HCT116 (cell line): ENCODE data around the gene TNRC6B. TPM values are rescaled to one million over a fixed set of nuclear protein-coding genes. Genes with fewer than 3 reads are reported as not detected.

ENCODE experiments used
- ATAC-seq: fragments of 200-7000 bp; cut with Tn5 transposase; 2 replicates; pipeline ENCODE4 v1.9.1; 2020; ENCODE audit warnings: mild to moderate bottlenecking, moderate library complexity
- BruUV-seq: library from RNA; stranded (reverse); fragments of 400-500 nt; replicated peaks from 2 replicates; lab custom pipeline; 2021; lab: Mats Ljungman, UMichigan
- CTCF ChIA-PET: fragments of 300-600 bp; sonication (Branson Sonifier 250); formaldehyde crosslinking; loops from one replicate; lab custom pipeline; 2021; ENCODE audit warnings: antibody characterized with exemption; lab: Charles Lee
- POLR2A ChIA-PET: fragments of 300-600, 350-600 bp; sonication (Branson Sonifier 250); formaldehyde crosslinking; loops from one replicate; lab custom pipeline; 2021; ENCODE audit warnings: antibody characterized with exemption; lab: Charles Lee
- RAD21 ChIA-PET, 2 experiments: fragments of 300-600 bp; sonication (Branson Sonifier 250); formaldehyde crosslinking; loops; one replicate each; lab custom pipeline; 2023; ENCODE audit warnings: low total read pairs in 2 of 2; ENCODE audit not compliant: uncharacterized antibody in 2 of 2, unreplicated experiment in 2 of 2, low non-redundant PET in 1 of 2; lab: Charles Lee
- DNase-seq: peaks from one replicate; pipeline ENCODE4 v3.0.0-alpha.2; 2010; ENCODE audit warnings: low read depth, low spot score
- H2AFZ ChIP-seq: fragments of 200-600 bp; shearing (Covaris generic), sonication (generic); 2 replicates; pipeline ENCODE4 v1.6.1; 2017; ENCODE audit warnings: low read depth, mixed run types, mixed read lengths, antibody characterized with exemption, low read length; ENCODE audit not compliant: poor library complexity, severe bottlenecking
- H3K27ac ChIP-seq: 2 replicates; pipeline ENCODE4 v1.5.1; 2012; ENCODE audit warnings: low read depth, low read length
- H3K27me3 ChIP-seq: fragments of 200-600 bp; sonication (generic); 2 replicates; pipeline ENCODE4 v1.6.1; 2016; ENCODE audit warnings: mixed run types, low read length, mixed read lengths; ENCODE audit not compliant: insufficient read depth
- H3K36me3 ChIP-seq, 2 experiments: fragments of 200-500 bp in 1 of 2; fragments of 200-600 bp in 1 of 2; sonication (Bioruptor generic) in 1 of 2; sonication (generic) in 1 of 2; 2 replicates each; pipeline versions ENCODE4 v1.5.1 to v1.6.1; 2014 to 2016; ENCODE audit warnings: low read length in 2 of 2, inconsistent platforms in 1 of 2, mixed read lengths in 1 of 2, mixed run types in 1 of 2; ENCODE audit not compliant: insufficient read depth in 2 of 2, control insufficient read depth in 1 of 2
- H3K4me1 ChIP-seq, 2 experiments: fragments of 200-600 bp in 1 of 2; sonication (generic) in 1 of 2; 2 replicates each; pipeline versions ENCODE4 v1.5.1 to v1.6.1; 2012 to 2017; ENCODE audit warnings: low read length in 2 of 2, inconsistent platforms in 1 of 2, mild to moderate bottlenecking in 1 of 2, mixed read lengths in 1 of 2, mixed run types in 1 of 2, moderate library complexity in 1 of 2; ENCODE audit not compliant: insufficient read depth in 2 of 2, control insufficient read depth in 1 of 2
- H3K4me2 ChIP-seq: fragments of 200-600 bp; sonication (generic); 2 replicates; pipeline ENCODE4 v1.6.1; 2017; ENCODE audit warnings: mixed run types, low read length, mixed read lengths
- H3K4me3 ChIP-seq, 2 experiments: fragments of 200-600 bp in 1 of 2; sonication (generic) in 1 of 2; replicated peaks in 1 of 2; 2 replicates each; pipeline ENCODE4 v1.5.1; 2011 to 2016; ENCODE audit warnings: low read length in 2 of 2, control low read depth in 1 of 2, low read depth in 1 of 2, mild to moderate bottlenecking in 1 of 2, mixed read lengths in 1 of 2, mixed run types in 1 of 2
- H3K79me2 ChIP-seq: fragments of 200-600 bp; sonication (generic); 2 replicates; pipeline ENCODE4 v1.6.1; 2017; ENCODE audit warnings: mild to moderate bottlenecking, mixed run types, low read length, moderate library complexity, mixed read lengths; ENCODE audit not compliant: insufficient read depth
- H3K9ac ChIP-seq: fragments of 200-600 bp; sonication (generic); 2 replicates; pipeline ENCODE4 v1.6.1; 2016; ENCODE audit warnings: low read length, mixed read lengths
- H3K9me2 ChIP-seq: fragments of 200-600 bp; sonication (generic), shearing (Covaris generic); 2 replicates; pipeline ENCODE4 v1.6.1; 2017; ENCODE audit warnings: mixed run types, mild to moderate bottlenecking, moderate library complexity; ENCODE audit not compliant: insufficient read depth
- H3K9me3 ChIP-seq, 2 experiments: fragments of 200-500 bp in 1 of 2; fragments of 200-600 bp in 1 of 2; sonication (Bioruptor generic) in 1 of 2; sonication (generic) in 1 of 2; 2 replicates each; pipeline ENCODE4 v1.6.1; 2014 to 2017; ENCODE audit warnings: low read length in 2 of 2, mixed read lengths in 2 of 2, inconsistent platforms in 1 of 2, low read depth in 1 of 2, mild to moderate bottlenecking in 1 of 2, mixed run types in 1 of 2, moderate library complexity in 1 of 2; ENCODE audit not compliant: control insufficient read depth in 1 of 2, insufficient read depth in 1 of 2
- H4K20me1 ChIP-seq: fragments of 200-600 bp; sonication (generic), shearing (Covaris generic); 2 replicates; pipeline ENCODE4 v1.6.1; 2017; ENCODE audit warnings: mixed run types, mild to moderate bottlenecking, moderate library complexity; ENCODE audit not compliant: insufficient read depth
- CBX3 ChIP-seq: IDR thresholded peaks from 2 replicates; pipeline ENCODE4 v1.6.1; 2012; ENCODE audit warnings: low read depth
- FOSL1 ChIP-seq: IDR thresholded peaks from 2 replicates; pipeline ENCODE4 v1.6.1; 2012; ENCODE audit warnings: low read depth
- JUND ChIP-seq: IDR thresholded peaks from 2 replicates; pipeline ENCODE4 v1.6.1; 2012
- POLR2A ChIP-seq: IDR thresholded peaks from 2 replicates; pipeline ENCODE4 v1.7.0; 2011; ENCODE audit warnings: borderline replicate concordance; ENCODE audit not compliant: insufficient read depth, insufficient read length; ENCODE audit errors: extremely low read depth
- RAD21 ChIP-seq: IDR thresholded peaks from 2 replicates; pipeline ENCODE4 v1.6.1; 2012; ENCODE audit warnings: low read depth, mild to moderate bottlenecking
- SIN3A ChIP-seq: IDR thresholded peaks from 2 replicates; pipeline ENCODE4 v1.6.1; 2012; ENCODE audit warnings: low read depth
- SP1 ChIP-seq: IDR thresholded peaks from 2 replicates; pipeline ENCODE4 v1.6.1; 2012; ENCODE audit warnings: low read depth
- YY1 ChIP-seq: IDR thresholded peaks from 2 replicates; pipeline ENCODE4 v1.6.1; 2011; ENCODE audit warnings: low read length, low read depth, moderate library complexity, mild to moderate bottlenecking; ENCODE audit not compliant: insufficient replicate concordance; ENCODE audit errors: extremely low read depth
- ZBTB33 ChIP-seq: IDR thresholded peaks from 2 replicates; pipeline ENCODE4 v1.6.1; 2011; ENCODE audit warnings: mild to moderate bottlenecking, low read length, moderate library complexity; ENCODE audit not compliant: insufficient replicate concordance; ENCODE audit errors: extremely low read depth
- ZFX ChIP-seq: fragments of 450-650 bp; IDR thresholded peaks from 2 replicates; pipeline ENCODE4 v1.6.1; 2017
- intact Hi-C: fragments of 100-400 bp; cut with micrococcal nuclease; formaldehyde crosslinking; loops from 2 replicates; pipeline ENCODE4 v1.10.0; 2022
- total RNA-seq: library from RNA; stranded (reverse); gene quantifications from one replicate; pipeline ENCODE4 v1.2.1, GENCODE V29; 2021; ENCODE audit not compliant: unreplicated experiment

TNRC6B gene
- total RNA-seq, 1 experiment from 2014 or later: 29.8 TPM

DNA sequence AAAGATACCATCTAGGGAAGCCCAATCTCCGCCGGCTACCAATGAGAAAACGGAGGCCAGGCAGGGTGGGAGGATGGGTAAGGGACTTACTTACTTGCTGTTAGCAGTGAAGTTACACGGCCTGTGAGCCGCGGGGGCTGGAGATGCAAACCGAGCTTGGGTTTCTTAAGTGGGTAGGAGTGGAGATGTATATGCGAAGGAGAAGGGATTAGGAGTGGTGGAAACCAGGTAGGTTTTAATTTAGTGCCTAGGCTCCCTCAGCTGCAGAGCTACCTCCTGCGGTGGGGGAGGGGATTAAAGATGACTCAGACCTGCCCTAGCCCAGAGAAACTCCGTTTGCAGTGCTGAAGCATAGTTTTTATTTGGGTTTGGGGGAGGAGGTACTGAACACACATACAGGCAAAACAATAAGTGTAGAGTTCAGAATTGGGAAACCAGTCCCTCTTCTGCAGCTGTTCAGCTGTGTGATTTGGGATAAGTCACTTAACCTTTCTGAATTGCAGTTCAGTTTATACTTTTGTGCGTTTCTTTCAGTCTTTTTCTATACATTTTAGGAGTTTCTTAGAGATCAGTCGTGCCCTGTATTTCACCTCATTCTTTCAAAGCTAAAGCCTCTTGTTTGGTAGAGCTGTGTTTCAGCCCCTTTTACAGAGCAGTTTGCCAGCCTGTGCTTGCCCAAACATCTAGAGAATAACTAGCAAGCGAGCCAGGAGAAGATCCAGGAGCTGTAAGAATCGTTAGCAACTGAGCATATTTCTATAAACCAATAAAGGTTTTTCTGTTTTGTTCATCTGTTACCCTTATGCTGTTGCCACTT is 596 bp upstream of the TNRC6B start:
- Histone ChIP-seq H4K20me1 (no peaks in the 10 kb centered on the region), H3K4me1 (peaks cover 16 to 34% of the 10 kb centered on the region in 2 experiments), H3K27ac (peak overlapping the region; percentile 55), H3K4me2 (peak overlapping the region; percentile 92), H3K9ac (peak overlapping the region; percentile 87), H3K9me3 (no peaks in the 10 kb centered on the region), H3K9me2 (no peaks in the 10 kb centered on the region), H3K4me3 (peak overlapping the region; percentile 60 to 80), H3K36me3 (no peaks in the 10 kb centered on the region), H3K27me3 (no peaks in the 10 kb centered on the region), H2AFZ (peak overlapping the region; percentile 81), H3K79me2 (peaks cover 42% of the 10 kb centered on the region)
- ChIA-PET CTCF (interaction anchor here (1.3 kb wide), 1 partner anchor 680 kb away, joined by 3 read pairs; no protein-coding TSS in a partner anchor), RAD21 (interaction anchor here in 1 of 2 experiments (0.6 to 0.9 kb wide), 2 partner anchors 133 to 168 kb away, joined by 3 to 4 read pairs; no protein-coding TSS in a partner anchor), POLR2A (interaction anchor here (0.6 to 1.6 kb wide), 17 partner anchors 9 to 223 kb away, joined by 3 to 13 read pairs (median 3); no protein-coding TSS in a partner anchor)
- DNase-seq (no peak), ATAC-seq (peak; percentile 73)
- intact Hi-C loops: loop anchor here (1.0 to 2.0 kb wide), 3 partner anchors 133 to 170 kb away; partner anchors contain the start of gene ADSL
- BruUV-seq: no TSS peak
- TF ChIP-seq ZFX (0 out of 2 replicates have a peak, but pooled peaks have one; percentile 23), FOSL1 (peak; percentile 59), YY1 (no peak), SIN3A (no peak), CBX3 (0 out of 2 replicates have a peak, but pooled peaks have one; percentile 10), POLR2A (no peak), JUND (peak; percentile 64), ZBTB33 (no peak), SP1 (peak; percentile 36; the same call in 1 of the 2 replicates), RAD21 (peak; percentile 6; the same call in 1 of the 2 replicates)
